Mammary epithelial cell (primary cell): ENCODE measurements around the gene RNASE8.

ENCODE experiments used
- CTCF ChIP-seq, 2 donors: IDR thresholded peaks in 1 of 2; conservative IDR thresholded peaks in 1 of 2; 2 replicates each; pipeline ENCODE4 v1.5.1; 2011 to 2012; ENCODE audit warnings: inconsistent platforms in 2 of 2, low read length in 2 of 2, mild to moderate bottlenecking in 2 of 2, control low read depth in 1 of 2, low read depth in 1 of 2; ENCODE audit not compliant: insufficient read depth in 1 of 2; ENCODE audit errors: extremely low read depth in 1 of 2
- EZH2 ChIP-seq: IDR thresholded peaks from 2 replicates; pipeline ENCODE4 v1.6.1; 2012; ENCODE audit warnings: low read length, inconsistent platforms, borderline replicate concordance

- TF ChIP-seq CTCF (conservative IDR thresholded peaks at IDR 0.05 in 1 of 2, IDR thresholded peaks at IDR 0.05 in 1 of 2; ENCODE audit: extremely low read depth in 1 of 2, insufficient read depth in 1 of 2, low read depth in 1 of 2, low read length in 2 of 2) (no peak), EZH2 (no peak)
Observed at GRCh38 chr14:21097636-21098075, 40.0 kb downstream of the RNASE8 start.
